Keratinocyte (primary cell): ENCODE measurements around the gene NKX2-3.

Source experiments
- CTCF ChIP-seq, 3 experiments: IDR thresholded peaks in 1 of 3; conservative IDR thresholded peaks in 1 of 3; optimal IDR thresholded peaks in 1 of 3; 2 replicates in 2 of 3; 3 replicates in 1 of 3; pipeline versions ENCODE3 to v1.5.1; 2011; ENCODE audit warnings: low read length in 3 of 3, mild to moderate bottlenecking in 3 of 3, moderate library complexity in 2 of 3, control low read depth in 1 of 3, inconsistent platforms in 1 of 3; ENCODE audit not compliant: insufficient read depth in 2 of 3; ENCODE audit errors: extremely low read depth in 1 of 3
- EZH2 ChIP-seq: IDR thresholded peaks from one replicate; pipeline ENCODE4 v1.6.1; 2012; ENCODE audit warnings: inconsistent platforms, mild to moderate bottlenecking, low read length, moderate library complexity

GRCh38 chr10:99506416-99506815 lies 26.3 kb upstream of the NKX2-3 start:
- TF ChIP-seq CTCF (optimal IDR thresholded peaks at IDR 0.05 in 1 of 3, IDR thresholded peaks at IDR 0.05 in 1 of 3, conservative IDR thresholded peaks at IDR 0.05 in 1 of 3; ENCODE audit: extremely low read depth in 1 of 3, insufficient read depth in 2 of 3, low read length in 3 of 3): no peak
- TF ChIP-seq EZH2: no peak
